GM13976 (cell line): ENCODE results near the gene MUC13.

Experiments used
- DNase-seq: peaks from one replicate; pipeline ENCODE4 v3.0.0; 2012; ENCODE audit warnings: low spot score
- in situ Hi-C: fragments of 300-500 bp; cut with MboI; formaldehyde crosslinking; loops from one replicate; pipeline ENCODE4 v1.12.0; 2022; ENCODE audit warnings: low sequenced_read_pairs, mixed read lengths, inconsistent platforms; ENCODE audit not compliant: unreplicated experiment
- TF ChIP-seq, protein P1 (sequence below): IDR thresholded peaks from 2 replicates; pipeline ENCODE4 v1.5.1; 2012; ENCODE audit warnings: borderline replicate concordance, mild to moderate bottlenecking; ENCODE audit not compliant: insufficient read depth; ENCODE audit errors: extremely low read depth, missing control alignments, control extremely low read depth

Gene MUC13

GRCh38 chr3:124881976-124882697 is 52.4 kb downstream of the MUC13 start:
- in situ Hi-C loops: no loop called here
- no peak for DNase-seq
- TF ChIP-seq, protein P1, sequence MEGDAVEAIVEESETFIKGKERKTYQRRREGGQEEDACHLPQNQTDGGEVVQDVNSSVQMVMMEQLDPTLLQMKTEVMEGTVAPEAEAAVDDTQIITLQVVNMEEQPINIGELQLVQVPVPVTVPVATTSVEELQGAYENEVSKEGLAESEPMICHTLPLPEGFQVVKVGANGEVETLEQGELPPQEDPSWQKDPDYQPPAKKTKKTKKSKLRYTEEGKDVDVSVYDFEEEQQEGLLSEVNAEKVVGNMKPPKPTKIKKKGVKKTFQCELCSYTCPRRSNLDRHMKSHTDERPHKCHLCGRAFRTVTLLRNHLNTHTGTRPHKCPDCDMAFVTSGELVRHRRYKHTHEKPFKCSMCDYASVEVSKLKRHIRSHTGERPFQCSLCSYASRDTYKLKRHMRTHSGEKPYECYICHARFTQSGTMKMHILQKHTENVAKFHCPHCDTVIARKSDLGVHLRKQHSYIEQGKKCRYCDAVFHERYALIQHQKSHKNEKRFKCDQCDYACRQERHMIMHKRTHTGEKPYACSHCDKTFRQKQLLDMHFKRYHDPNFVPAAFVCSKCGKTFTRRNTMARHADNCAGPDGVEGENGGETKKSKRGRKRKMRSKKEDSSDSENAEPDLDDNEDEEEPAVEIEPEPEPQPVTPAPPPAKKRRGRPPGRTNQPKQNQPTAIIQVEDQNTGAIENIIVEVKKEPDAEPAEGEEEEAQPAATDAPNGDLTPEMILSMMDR: no peak

- no peak for DNase-seq
- TF ChIP-seq, protein P1: no peak
- in situ Hi-C loops: no loop called here
These were observed 55.2 kb downstream of the MUC13 start for GRCh38 chr3:124879337-124879680.

DNA sequence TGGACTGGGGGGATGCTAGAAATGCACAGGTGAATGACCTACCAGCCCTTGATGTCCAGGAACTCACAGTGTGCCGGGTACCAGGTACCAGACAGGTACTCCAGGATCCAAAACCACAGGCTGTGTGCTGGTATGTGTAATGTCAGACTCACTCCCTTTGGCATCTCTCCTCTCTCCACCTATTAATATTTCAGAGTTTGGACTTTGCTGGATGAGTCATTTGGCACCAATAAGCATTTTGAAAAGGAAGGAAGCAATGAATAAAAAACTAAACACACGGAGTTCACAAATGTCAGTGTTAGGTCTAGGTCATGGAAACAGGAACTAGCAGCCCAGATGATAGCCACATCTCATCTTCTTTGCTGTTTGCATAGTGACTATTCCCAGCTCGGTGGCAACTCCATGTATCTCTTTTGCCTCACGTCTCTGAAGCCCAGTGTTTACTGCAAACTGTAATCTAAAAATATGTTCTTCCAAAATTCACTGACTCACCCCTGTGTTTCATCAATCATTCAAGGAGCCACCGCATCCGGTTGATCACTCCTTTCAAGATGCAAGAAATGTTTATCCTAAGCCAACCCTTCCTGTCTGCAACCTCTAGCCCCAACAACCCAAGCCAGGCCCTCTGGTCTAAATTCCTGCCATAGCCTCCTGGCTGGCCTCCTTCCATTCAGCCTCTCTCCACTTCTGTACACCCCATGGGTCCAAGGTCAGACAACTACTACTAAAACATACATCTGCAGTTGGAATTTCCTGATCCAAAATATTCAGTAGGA is 55.8 kb downstream of the MUC13 start:
- no peak for DNase-seq
- in situ Hi-C loops: no loop called here
- TF ChIP-seq, protein P1: no peak

GRCh38 chr3:124877674-124878073 is 56.9 kb downstream of the MUC13 start:
- DNase-seq: no peak
- TF ChIP-seq, protein P1: no peak
- in situ Hi-C loops: no loop called here

GRCh38 chr3:124876401-124876878 is 58.1 kb downstream of the MUC13 start:
- TF ChIP-seq, protein P1: no peak
- in situ Hi-C loops: no loop called here
- DNase-seq: no peak

GRCh38 chr3:124873226-124873625 is 61.3 kb downstream of the MUC13 start:
- in situ Hi-C loops: no loop called here

More at GRCh38 chr3:124873226-124873625, 61.3 kb downstream of the MUC13 start:
- TF ChIP-seq, protein P1: no peak
- no peak for DNase-seq
